Karpas-422 (cell line): ENCODE measurements around the gene GJD2. TPM values are rescaled to one million over a fixed set of nuclear protein-coding genes. Genes with fewer than 3 reads are reported as not detected.

Experiments used
- DNase-seq: peaks from one replicate; pipeline ENCODE4 v3.0.0-alpha.2; 2015
- H2AFZ ChIP-seq: fragments of 200-600 bp; sonication (generic); 2 replicates; pipeline ENCODE4 v1.6.1; 2014; ENCODE audit warnings: antibody characterized with exemption, low read length, mixed read lengths
- H3K27ac ChIP-seq: fragments of 200-600 bp; sonication (generic); 2 replicates; pipeline ENCODE4 v1.5.1; 2014; ENCODE audit warnings: mild to moderate bottlenecking, low read length, moderate library complexity
- H3K27me3 ChIP-seq: fragments of 200-600 bp; sonication (generic); 2 replicates; pipeline ENCODE4 v1.6.1; 2014; ENCODE audit warnings: low read length, mixed read lengths
- H3K36me3 ChIP-seq: fragments of 200-600 bp; sonication (generic); 2 replicates; pipeline ENCODE4 v1.6.1; 2014; ENCODE audit warnings: low read length, mixed read lengths; ENCODE audit not compliant: insufficient read depth
- H3K4me1 ChIP-seq: fragments of 200-600 bp; sonication (generic); 2 replicates; pipeline ENCODE4 v1.6.1; 2014; ENCODE audit warnings: mild to moderate bottlenecking, low read length, mixed read lengths
- H3K4me2 ChIP-seq: fragments of 200-600 bp; sonication (generic); 2 replicates; pipeline ENCODE4 v1.6.1; 2014; ENCODE audit warnings: low read length, low read depth, mild to moderate bottlenecking; ENCODE audit not compliant: poor library complexity, severe bottlenecking
- H3K4me3 ChIP-seq: fragments of 200-600 bp; sonication (generic); 2 replicates; pipeline ENCODE4 v1.5.1; 2014; ENCODE audit warnings: mild to moderate bottlenecking, antibody characterized with exemption, low read length, mixed read lengths
- H3K79me2 ChIP-seq: fragments of 200-600 bp; sonication (generic); 2 replicates; pipeline ENCODE4 v1.6.1; 2014; ENCODE audit warnings: mild to moderate bottlenecking, low read length, mixed read lengths
- H3K9ac ChIP-seq: fragments of 200-600 bp; sonication (generic); 2 replicates; pipeline ENCODE4 v1.6.0; 2014; ENCODE audit warnings: low read length
- H3K9me2 ChIP-seq: fragments of 200-600 bp; sonication (generic), shearing (Covaris generic); replicated peaks from 2 replicates; pipeline ENCODE4 v1.6.0; 2014; ENCODE audit warnings: mild to moderate bottlenecking, low read length, moderate library complexity; ENCODE audit not compliant: insufficient read depth
- H3K9me3 ChIP-seq: fragments of 300-700, 200-600 bp; sonication (generic); 2 replicates; pipeline ENCODE4 v1.6.1; 2014; ENCODE audit warnings: low read length, mixed read lengths
- H4K20me1 ChIP-seq: fragments of 200-600 bp; sonication (generic); 2 replicates; pipeline ENCODE4 v1.6.1; 2014; ENCODE audit warnings: mild to moderate bottlenecking, antibody characterized with exemption, low read length, low read depth; ENCODE audit not compliant: insufficient read depth
- total RNA-seq: library from RNA; depleted of rRNA; stranded (reverse); fragments of >200 nt; shearing (Covaris generic); gene quantifications from 2 replicates; pipeline ENCODE4 v1.2.3, GENCODE V29; 2014; ENCODE audit warnings: low replicate concordance

The GJD2 gene
- total RNA-seq, 1 experiment from 2014 or later = not detected

GRCh38 chr15:34782901-34783300 is 28.1 kb upstream of the GJD2 start:
- Histone ChIP-seq H3K9me3 (no peaks in the 10 kb centered on the region), H3K27me3 (no peaks in the 10 kb centered on the region), H3K4me2 (no peak overlapping the region), H3K79me2 (no peaks in the 10 kb centered on the region), H3K36me3 (no peaks in the 10 kb centered on the region), H4K20me1 (no peaks in the 10 kb centered on the region), H2AFZ (no peak overlapping the region), H3K27ac (no peak overlapping the region), H3K9ac (no peak overlapping the region), H3K4me1 (no peaks in the 10 kb centered on the region), H3K4me3 (no peak overlapping the region), H3K9me2 (no peaks in the 10 kb centered on the region)
- no peak for DNase-seq

- Histone ChIP-seq H3K4me2 (no peak overlapping the region), H2AFZ (no peak overlapping the region), H3K27ac (no peak overlapping the region), H3K9ac (no peak overlapping the region), H3K4me3 (no peak overlapping the region), H3K9me2 (no peaks in the 10 kb centered on the region), H3K4me1 (no peaks in the 10 kb centered on the region), H3K79me2 (no peaks in the 10 kb centered on the region), H3K9me3 (no peaks in the 10 kb centered on the region), H3K27me3 (no peaks in the 10 kb centered on the region), H3K36me3 (no peaks in the 10 kb centered on the region), H4K20me1 (no peaks in the 10 kb centered on the region)
- DNase-seq = no peak
These were observed 25.9 kb upstream of the GJD2 start for GRCh38 chr15:34780725-34781124.

- Histone ChIP-seq H2AFZ (no peak overlapping the region), H3K9me2 (no peaks in the 10 kb centered on the region), H3K9me3 (no peaks in the 10 kb centered on the region), H4K20me1 (no peaks in the 10 kb centered on the region), H3K36me3 (no peaks in the 10 kb centered on the region), H3K4me2 (no peak overlapping the region), H3K79me2 (no peaks in the 10 kb centered on the region), H3K4me1 (no peaks in the 10 kb centered on the region), H3K9ac (no peak overlapping the region), H3K27ac (no peak overlapping the region), H3K4me3 (no peak overlapping the region), H3K27me3 (no peaks in the 10 kb centered on the region)
- no peak for DNase-seq
These were observed 21.9 kb upstream of the GJD2 start for GRCh38 chr15:34776606-34777105.

- H3K4me2 ChIP-seq = no peak overlapping the region
- H3K4me1 ChIP-seq = no peaks in the 10 kb centered on the region
- H2AFZ ChIP-seq = no peak overlapping the region
- no peaks in the 10 kb centered on the region for H3K36me3 ChIP-seq
- H3K27me3 ChIP-seq = no peaks in the 10 kb centered on the region
- H3K4me3 ChIP-seq = no peak overlapping the region
- H3K9me2 ChIP-seq = no peaks in the 10 kb centered on the region
- H3K9ac ChIP-seq = no peak overlapping the region
- no peaks in the 10 kb centered on the region for H3K79me2 ChIP-seq
- no peaks in the 10 kb centered on the region for H4K20me1 ChIP-seq
- H3K9me3 ChIP-seq = no peaks in the 10 kb centered on the region
- H3K27ac ChIP-seq = no peak overlapping the region
- no peak for DNase-seq
These were observed 19.1 kb upstream of the GJD2 start for GRCh38 chr15:34773917-34774316.

GRCh38 chr15:34773013-34773412 is 18.2 kb upstream of the GJD2 start:
- H3K9me2 ChIP-seq = no peaks in the 10 kb centered on the region
- no peaks in the 10 kb centered on the region for H3K79me2 ChIP-seq
- H3K9me3 ChIP-seq = no peaks in the 10 kb centered on the region
- H3K27me3 ChIP-seq = no peaks in the 10 kb centered on the region
- H3K9ac ChIP-seq = no peak overlapping the region
- H3K27ac ChIP-seq = no peak overlapping the region
- H3K4me3 ChIP-seq = no peak overlapping the region
- no peak for DNase-seq
- H4K20me1 ChIP-seq = no peaks in the 10 kb centered on the region
- H2AFZ ChIP-seq = no peak overlapping the region
- no peak overlapping the region for H3K4me2 ChIP-seq
- H3K36me3 ChIP-seq = no peaks in the 10 kb centered on the region
- H3K4me1 ChIP-seq = no peaks in the 10 kb centered on the region

GRCh38 chr15:34772312-34772711 is 17.5 kb upstream of the GJD2 start:
- H3K9ac ChIP-seq = no peak overlapping the region
- H3K27ac ChIP-seq = no peak overlapping the region
- no peak overlapping the region for H2AFZ ChIP-seq
- H3K4me2 ChIP-seq = no peak overlapping the region
- H3K79me2 ChIP-seq = no peaks in the 10 kb centered on the region
- H3K9me2 ChIP-seq = no peaks in the 10 kb centered on the region
- no peak overlapping the region for H3K4me3 ChIP-seq
- no peaks in the 10 kb centered on the region for H3K27me3 ChIP-seq
- H3K4me1 ChIP-seq = no peaks in the 10 kb centered on the region
- no peaks in the 10 kb centered on the region for H3K9me3 ChIP-seq
- no peak for DNase-seq
- H4K20me1 ChIP-seq = no peaks in the 10 kb centered on the region
- no peaks in the 10 kb centered on the region for H3K36me3 ChIP-seq

- H2AFZ ChIP-seq = no peak overlapping the region
- no peaks in the 10 kb centered on the region for H4K20me1 ChIP-seq
- no peak overlapping the region for H3K4me3 ChIP-seq
- no peaks in the 10 kb centered on the region for H3K36me3 ChIP-seq
- DNase-seq = no peak
- no peak overlapping the region for H3K27ac ChIP-seq
- no peaks in the 10 kb centered on the region for H3K79me2 ChIP-seq
- H3K9me2 ChIP-seq = no peaks in the 10 kb centered on the region
- no peak overlapping the region for H3K4me2 ChIP-seq
- no peaks in the 10 kb centered on the region for H3K4me1 ChIP-seq
- no peaks in the 10 kb centered on the region for H3K27me3 ChIP-seq
- H3K9ac ChIP-seq = no peak overlapping the region
- H3K9me3 ChIP-seq = no peaks in the 10 kb centered on the region
These were observed 14.9 kb upstream of the GJD2 start for GRCh38 chr15:34769711-34770110.

GRCh38 chr15:34768530-34768929 is 13.7 kb upstream of the GJD2 start:
- Histone ChIP-seq H3K36me3 (no peaks in the 10 kb centered on the region), H3K4me1 (no peaks in the 10 kb centered on the region), H3K4me2 (no peak overlapping the region), H2AFZ (no peak overlapping the region), H3K9me3 (no peaks in the 10 kb centered on the region), H3K9me2 (no peaks in the 10 kb centered on the region), H4K20me1 (no peaks in the 10 kb centered on the region), H3K79me2 (no peaks in the 10 kb centered on the region), H3K27me3 (no peaks in the 10 kb centered on the region), H3K4me3 (no peak overlapping the region), H3K9ac (no peak overlapping the region), H3K27ac (no peak overlapping the region)
- DNase-seq = no peak

- H3K27me3 ChIP-seq = no peaks in the 10 kb centered on the region
- H2AFZ ChIP-seq = no peak overlapping the region
- no peak overlapping the region for H3K27ac ChIP-seq
- no peaks in the 10 kb centered on the region for H3K4me1 ChIP-seq
- H3K36me3 ChIP-seq = no peaks in the 10 kb centered on the region
- H3K4me3 ChIP-seq = no peak overlapping the region
- H3K79me2 ChIP-seq = no peaks in the 10 kb centered on the region
- no peaks in the 10 kb centered on the region for H3K9me2 ChIP-seq
- H4K20me1 ChIP-seq = no peaks in the 10 kb centered on the region
- no peak overlapping the region for H3K9ac ChIP-seq
- DNase-seq = no peak
- no peaks in the 10 kb centered on the region for H3K9me3 ChIP-seq
- no peak overlapping the region for H3K4me2 ChIP-seq
These were observed 10.9 kb upstream of the GJD2 start for GRCh38 chr15:34765741-34766140.
